Tibial nerve (tissue), 4 donors: Measurements from ENCODE around the gene FGB.

Source experiments
- CTCF ChIP-seq, 5 experiments: fragments of 200-600 bp in 3 of 5; fragments of 450-650 bp in 2 of 5; sonication (generic) in 3 of 5; IDR thresholded peaks; one replicate each; pipeline ENCODE4 v1.5.1; 2016 to 2019; ENCODE audit warnings: antibody characterized with exemption in 5 of 5, mild to moderate bottlenecking in 3 of 5, moderate library complexity in 2 of 5
- EP300 ChIP-seq, 2 donors: sonication (generic); formaldehyde crosslinking; IDR thresholded peaks; one replicate each; pipeline ENCODE4 v1.6.1; 2017; ENCODE audit warnings: antibody characterized with exemption in 2 of 2, mild to moderate bottlenecking in 1 of 2

GRCh38 chr4:154584259-154584658 is 21.4 kb downstream of the FGB start:
- TF ChIP-seq EP300 (IDR thresholded peaks at IDR 0.05) (no peak), CTCF (IDR thresholded peaks at IDR 0.05) (no peak)
